Subcutaneous adipose tissue (tissue), 4 donors: ENCODE data around the gene KIF26B. TPM values are rescaled to one million over a fixed set of nuclear protein-coding genes. Genes with fewer than 3 reads are reported as not detected.

ENCODE experiments used
- total RNA-seq, 4 donors: library from RNA; depleted of rRNA; stranded (reverse); fragments of >200 nt; gene quantifications; one replicate each; pipeline ENCODE4 v1.1.0, GENCODE V29; 2016
- TF ChIP-seq, protein P1 (sequence below): fragments of 450-650 bp; IDR thresholded peaks from one replicate; pipeline ENCODE4 v1.5.1; 2016; ENCODE audit warnings: low read depth, mild to moderate bottlenecking, control low read depth, antibody characterized with exemption, moderate library complexity

The KIF26B gene
- total RNA-seq, 4 donors from 2014 or later: under 0.01 to 0.16 (median under 0.01) TPM

GRCh38 chr1:245579881-245580280 is 425.1 kb downstream of the KIF26B start:
- TF ChIP-seq, protein P1, sequence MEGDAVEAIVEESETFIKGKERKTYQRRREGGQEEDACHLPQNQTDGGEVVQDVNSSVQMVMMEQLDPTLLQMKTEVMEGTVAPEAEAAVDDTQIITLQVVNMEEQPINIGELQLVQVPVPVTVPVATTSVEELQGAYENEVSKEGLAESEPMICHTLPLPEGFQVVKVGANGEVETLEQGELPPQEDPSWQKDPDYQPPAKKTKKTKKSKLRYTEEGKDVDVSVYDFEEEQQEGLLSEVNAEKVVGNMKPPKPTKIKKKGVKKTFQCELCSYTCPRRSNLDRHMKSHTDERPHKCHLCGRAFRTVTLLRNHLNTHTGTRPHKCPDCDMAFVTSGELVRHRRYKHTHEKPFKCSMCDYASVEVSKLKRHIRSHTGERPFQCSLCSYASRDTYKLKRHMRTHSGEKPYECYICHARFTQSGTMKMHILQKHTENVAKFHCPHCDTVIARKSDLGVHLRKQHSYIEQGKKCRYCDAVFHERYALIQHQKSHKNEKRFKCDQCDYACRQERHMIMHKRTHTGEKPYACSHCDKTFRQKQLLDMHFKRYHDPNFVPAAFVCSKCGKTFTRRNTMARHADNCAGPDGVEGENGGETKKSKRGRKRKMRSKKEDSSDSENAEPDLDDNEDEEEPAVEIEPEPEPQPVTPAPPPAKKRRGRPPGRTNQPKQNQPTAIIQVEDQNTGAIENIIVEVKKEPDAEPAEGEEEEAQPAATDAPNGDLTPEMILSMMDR: no peak

DNA sequence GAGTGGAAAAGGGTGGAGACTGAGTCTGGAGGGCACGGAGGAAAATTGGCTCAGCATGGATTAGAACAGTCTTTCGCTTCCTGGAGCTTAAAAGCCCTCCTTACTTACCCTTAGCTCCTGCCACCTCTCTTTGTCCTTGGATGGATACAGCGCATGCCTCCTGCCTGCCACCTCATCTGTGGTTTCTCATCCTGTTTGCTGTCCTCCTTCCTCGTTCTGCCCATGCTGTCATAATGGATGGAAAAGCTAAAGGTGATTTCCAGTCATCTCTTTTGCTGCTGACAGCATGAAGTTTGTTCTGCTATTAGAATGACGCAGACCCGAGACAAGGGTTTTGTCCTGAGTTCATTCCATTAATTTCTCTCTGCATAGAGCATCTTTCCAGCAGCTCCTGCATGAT is 425.9 kb downstream of the KIF26B start:
- TF ChIP-seq, protein P1: no peak

DNA sequence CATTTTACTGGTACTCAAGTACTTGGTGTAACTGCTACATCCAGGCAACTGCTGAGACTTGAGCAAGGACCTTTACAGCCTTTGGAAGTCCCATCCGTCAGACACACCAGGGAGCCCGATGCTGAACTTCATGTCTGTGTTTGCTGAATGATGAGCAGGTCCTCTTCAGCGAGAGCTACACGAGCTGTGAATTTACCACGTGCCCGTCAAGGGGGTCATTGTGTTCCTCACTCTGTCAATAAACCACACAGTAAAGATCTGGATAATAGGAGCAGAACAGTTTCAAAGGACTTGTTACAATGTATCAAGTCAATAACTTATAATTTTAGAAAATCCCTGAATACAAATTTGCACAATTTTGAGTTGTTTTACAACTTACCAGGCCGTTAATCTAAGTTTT is 427.2 kb downstream of the KIF26B start:
- TF ChIP-seq, protein P1: no peak

- TF ChIP-seq, protein P1: no peak
Measured at GRCh38 chr1:245583081-245583480, 428.3 kb downstream of the KIF26B start.

GRCh38 chr1:245583575-245584330 is 429.0 kb downstream of the KIF26B start:
- TF ChIP-seq, protein P1: no peak

DNA sequence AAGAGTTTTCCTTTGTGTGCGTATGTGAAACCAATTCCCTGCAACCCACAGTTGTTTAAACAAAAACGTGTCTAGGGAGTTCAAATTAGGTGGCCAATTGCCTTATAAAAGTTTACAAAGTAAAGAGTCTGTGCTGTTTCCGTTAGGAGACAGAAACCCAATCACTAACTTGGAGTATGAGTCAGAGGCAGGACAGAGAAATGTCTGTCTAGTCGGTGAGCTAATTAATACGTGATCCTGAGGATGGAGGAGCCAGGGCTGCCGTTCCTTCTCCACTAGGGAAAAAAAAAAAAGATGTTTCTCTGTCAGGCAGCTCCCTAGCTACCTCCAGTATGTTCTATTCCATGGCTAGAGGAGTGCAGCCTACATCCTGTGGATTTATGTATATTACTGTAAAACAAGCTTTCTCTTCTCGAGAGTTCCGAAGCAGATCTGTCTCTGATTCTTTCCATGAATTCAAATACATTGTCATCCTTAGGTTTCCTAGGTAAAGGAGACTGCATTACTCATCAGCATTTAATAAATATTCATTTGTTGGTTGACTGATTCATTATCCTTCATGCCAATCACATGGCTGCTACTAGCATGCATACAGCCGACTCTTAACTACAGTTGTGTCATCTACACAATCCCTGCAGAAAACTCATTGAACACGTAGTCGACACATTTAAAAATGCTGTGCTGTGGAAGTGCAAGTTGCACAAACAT is 430.6 kb downstream of the KIF26B start:
- TF ChIP-seq, protein P1: no peak

DNA sequence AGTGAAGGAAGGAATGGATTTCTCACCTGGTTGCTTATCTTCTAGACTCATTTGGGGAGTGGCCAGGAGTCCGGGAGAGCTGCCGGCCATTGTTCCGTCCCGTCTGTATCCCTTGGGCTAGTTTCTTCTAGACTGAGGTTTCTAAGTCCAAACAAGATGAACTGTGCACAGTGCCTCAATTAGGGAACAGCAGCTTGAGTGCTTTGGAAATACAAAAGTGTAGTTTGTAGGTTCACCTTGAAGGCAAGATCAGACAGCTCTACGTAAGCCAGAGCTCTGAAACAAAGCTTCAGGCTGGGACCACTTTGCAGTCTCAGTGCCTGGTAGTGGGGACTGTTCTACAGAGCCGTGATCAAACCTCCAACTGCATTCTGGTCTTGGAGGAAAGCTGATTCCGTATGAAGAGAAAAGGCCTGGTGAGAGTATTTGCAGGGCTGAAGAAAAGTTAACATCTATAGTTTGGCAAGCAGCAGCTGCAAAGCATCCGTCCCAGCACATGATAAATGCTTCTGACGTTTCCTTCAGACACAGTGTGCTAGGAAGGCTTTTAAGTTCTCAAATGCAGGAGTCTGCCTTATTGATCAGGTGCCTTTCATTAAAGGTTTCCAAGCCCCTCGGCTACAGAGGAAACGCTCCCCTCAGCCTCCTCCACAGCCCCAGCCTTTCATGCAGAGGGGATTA is 432.8 kb downstream of the KIF26B start:
- TF ChIP-seq, protein P1: no peak
